Prostate gland (tissue), 2 donors: ENCODE measurements around the gene NEIL3. TPM values are rescaled to one million over a fixed set of nuclear protein-coding genes. Genes with fewer than 3 reads are reported as not detected.

Experiments used
- DNase-seq: peaks from one replicate; pipeline ENCODE4 v3.0.0-alpha.2; 2019; ENCODE audit warnings: low spot score
- H3K27ac ChIP-seq, 2 donors: fragments of 200-600 bp; sonication (generic); 2 replicates each; pipeline ENCODE4 v1.5.1; 2017 to 2019
- H3K27me3 ChIP-seq: fragments of 200-600 bp; sonication (generic); replicated peaks from 2 replicates; pipeline ENCODE4 v1.5.1; 2019; ENCODE audit not compliant: insufficient read depth
- H3K36me3 ChIP-seq, 2 donors: fragments of 200-600 bp; sonication (generic); 1 replicate in 1 of 2; 2 replicates in 1 of 2; pipeline versions ENCODE4 v1.5.1 to v1.8.1; 2017 to 2019
- H3K4me1 ChIP-seq: fragments of 200-600 bp; sonication (generic); replicated peaks from 2 replicates; pipeline ENCODE4 v1.5.1; 2019
- H3K4me3 ChIP-seq, 2 donors: fragments of 200-600 bp; sonication (generic); 2 replicates each; pipeline ENCODE4 v1.5.1; 2017 to 2019
- H3K9me3 ChIP-seq: fragments of 200-600 bp; sonication (generic); 2 replicates; pipeline ENCODE4 v1.5.1; 2017
- POLR2A ChIP-seq: fragments of 450-650 bp; IDR thresholded peaks from one replicate; pipeline ENCODE4 v1.6.1; 2016; ENCODE audit warnings: antibody characterized with exemption, mild to moderate bottlenecking
- POLR2AphosphoS5 ChIP-seq: sonication (generic); formaldehyde crosslinking; IDR thresholded peaks from one replicate; pipeline ENCODE4 v1.6.1; 2017; ENCODE audit warnings: antibody characterized with exemption
- WGBS: methylation state at CpG from one replicate; pipeline ENCODE4 v1.1.5; 2018; 5-methylcytosine and 5-hydroxymethylcytosine counted together
- intact Hi-C: fragments of 100-400 bp; cut with DNase I; formaldehyde crosslinking; loops from one replicate; pipeline ENCODE4 v1.14.2; 2022
- total RNA-seq, 2 donors: library from RNA; depleted of rRNA; stranded (reverse); fragments of >200 nt; gene quantifications; one replicate each; pipeline ENCODE4 v1.1.0, GENCODE V29; 2016
- TF ChIP-seq, protein P1 (sequence below), 4 experiments: fragments of 200-600 bp in 2 of 4; fragments of 450-650 bp in 2 of 4; sonication (generic) in 2 of 4; IDR thresholded peaks; 1 replicate in 3 of 4; 2 replicates in 1 of 4; pipeline ENCODE4 v1.5.1; 2016 to 2019; ENCODE audit warnings: antibody characterized with exemption in 4 of 4, mild to moderate bottlenecking in 2 of 4, moderate library complexity in 2 of 4

The NEIL3 gene
- total RNA-seq, 2 donors from 2014 or later: 0.51 to 0.59 TPM

DNA sequence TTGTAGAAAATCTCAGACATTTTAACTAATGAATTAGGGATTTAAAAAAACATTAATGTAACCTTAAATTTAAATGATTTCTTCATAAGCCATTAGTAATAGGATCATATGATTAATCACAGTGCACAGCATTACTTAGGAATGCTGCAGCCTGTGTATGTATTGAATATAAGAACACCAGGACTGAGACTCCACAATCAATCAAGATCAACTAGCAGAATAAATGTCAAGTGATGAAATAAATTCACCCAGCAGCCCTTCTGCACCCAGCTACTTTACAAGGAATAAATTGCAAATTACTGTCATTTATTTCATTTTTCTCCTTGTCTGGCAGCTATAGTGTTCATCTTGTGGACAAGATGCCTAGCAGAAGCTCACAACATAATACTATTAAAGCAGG lies 46.5 kb downstream of the NEIL3 start:
- Histone ChIP-seq H3K4me3 (no peak overlapping the region), H3K27ac (no peak overlapping the region), H3K27me3 (no peaks in the 10 kb centered on the region), H3K4me1 (no peaks in the 10 kb centered on the region), H3K9me3 (no peaks in the 10 kb centered on the region), H3K36me3 (no peaks in the 10 kb centered on the region)
- TF ChIP-seq, protein P1, sequence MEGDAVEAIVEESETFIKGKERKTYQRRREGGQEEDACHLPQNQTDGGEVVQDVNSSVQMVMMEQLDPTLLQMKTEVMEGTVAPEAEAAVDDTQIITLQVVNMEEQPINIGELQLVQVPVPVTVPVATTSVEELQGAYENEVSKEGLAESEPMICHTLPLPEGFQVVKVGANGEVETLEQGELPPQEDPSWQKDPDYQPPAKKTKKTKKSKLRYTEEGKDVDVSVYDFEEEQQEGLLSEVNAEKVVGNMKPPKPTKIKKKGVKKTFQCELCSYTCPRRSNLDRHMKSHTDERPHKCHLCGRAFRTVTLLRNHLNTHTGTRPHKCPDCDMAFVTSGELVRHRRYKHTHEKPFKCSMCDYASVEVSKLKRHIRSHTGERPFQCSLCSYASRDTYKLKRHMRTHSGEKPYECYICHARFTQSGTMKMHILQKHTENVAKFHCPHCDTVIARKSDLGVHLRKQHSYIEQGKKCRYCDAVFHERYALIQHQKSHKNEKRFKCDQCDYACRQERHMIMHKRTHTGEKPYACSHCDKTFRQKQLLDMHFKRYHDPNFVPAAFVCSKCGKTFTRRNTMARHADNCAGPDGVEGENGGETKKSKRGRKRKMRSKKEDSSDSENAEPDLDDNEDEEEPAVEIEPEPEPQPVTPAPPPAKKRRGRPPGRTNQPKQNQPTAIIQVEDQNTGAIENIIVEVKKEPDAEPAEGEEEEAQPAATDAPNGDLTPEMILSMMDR (IDR thresholded peaks at IDR 0.05): no peak
- TF ChIP-seq POLR2A: no peak
- no peak for TF ChIP-seq POLR2AphosphoS5
- no peak for DNase-seq
- intact Hi-C loops: no loop called here

DNA sequence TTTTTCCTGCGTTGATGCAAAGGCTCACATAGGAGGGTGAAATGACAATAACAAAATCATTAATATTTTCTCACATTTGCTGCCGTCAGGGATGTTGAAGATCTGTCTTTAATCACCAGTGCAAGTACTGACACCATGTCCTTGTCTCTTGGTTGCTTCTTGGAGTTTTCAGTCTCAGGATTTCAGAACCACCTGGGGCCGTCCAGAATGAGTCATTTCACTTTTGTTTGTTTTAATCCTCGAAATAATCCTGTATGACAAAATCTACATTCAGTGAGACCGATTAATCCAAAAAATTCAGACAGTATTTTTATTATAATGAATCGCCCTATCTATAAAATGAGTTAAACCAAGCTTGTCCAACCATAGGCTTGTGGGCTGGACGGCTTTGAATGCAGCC lies 47.2 kb downstream of the NEIL3 start:
- H3K9me3 ChIP-seq: no peaks in the 10 kb centered on the region

GRCh38 chr4:177367336-177367735 lies 57.7 kb downstream of the NEIL3 start:
- H3K9me3 ChIP-seq: no peaks in the 10 kb centered on the region
- no peak for DNase-seq
- no peaks in the 10 kb centered on the region for H3K36me3 ChIP-seq
- no peak overlapping the region for H3K27ac ChIP-seq
- H3K27me3 ChIP-seq: no peaks in the 10 kb centered on the region
- WGBS: 74% methylated on average over 3 of the region's 3 CpGs
- no peak overlapping the region for H3K4me3 ChIP-seq
- TF ChIP-seq, protein P1 (IDR thresholded peaks at IDR 0.05): no peak
- TF ChIP-seq POLR2A (no peak), POLR2AphosphoS5 (no peak)
- intact Hi-C loops: no loop called here
- no peaks in the 10 kb centered on the region for H3K4me1 ChIP-seq

More for the DNA sequence above, 47.2 kb downstream of the NEIL3 start:
- 95% methylated on average over 7 of the region's 7 CpGs for WGBS
- intact Hi-C loops: no loop called here
- Histone ChIP-seq H3K27ac (no peak overlapping the region), H3K27me3 (no peaks in the 10 kb centered on the region), H3K4me3 (no peak overlapping the region), H3K36me3 (no peaks in the 10 kb centered on the region), H3K4me1 (no peaks in the 10 kb centered on the region)
- TF ChIP-seq, protein P1 (IDR thresholded peaks at IDR 0.05): no peak
- TF ChIP-seq POLR2AphosphoS5 (no peak), POLR2A (no peak)
- DNase-seq: no peak

- intact Hi-C loops: no loop called here
- Histone ChIP-seq H3K4me1 (no peaks in the 10 kb centered on the region), H3K9me3 (no peaks in the 10 kb centered on the region), H3K27ac (no peak overlapping the region), H3K4me3 (no peak overlapping the region), H3K27me3 (no peaks in the 10 kb centered on the region), H3K36me3 (no peaks in the 10 kb centered on the region)
- no peak for DNase-seq
- WGBS: 94% methylated on average over 5 of the region's 5 CpGs
- TF ChIP-seq POLR2AphosphoS5: no peak
- TF ChIP-seq POLR2A: no peak
- TF ChIP-seq, protein P1 (IDR thresholded peaks at IDR 0.05): no peak
Observed at GRCh38 chr4:177369372-177369771, 59.7 kb downstream of the NEIL3 start.

GRCh38 chr4:177371461-177371860 lies 61.8 kb downstream of the NEIL3 start:
- DNase-seq: no peak
- WGBS: 48% methylated on average over 4 of the region's 4 CpGs
- Histone ChIP-seq H3K4me3 (no peak overlapping the region), H3K4me1 (no peaks in the 10 kb centered on the region), H3K36me3 (no peaks in the 10 kb centered on the region), H3K9me3 (no peaks in the 10 kb centered on the region), H3K27ac (no peak overlapping the region), H3K27me3 (no peaks in the 10 kb centered on the region)
- intact Hi-C loops: no loop called here
- TF ChIP-seq POLR2A: no peak
- no peak for TF ChIP-seq POLR2AphosphoS5
- TF ChIP-seq, protein P1 (IDR thresholded peaks at IDR 0.05): no peak
